T-cell (primary cell): ENCODE measurements around the gene INPP1. TPM values are rescaled to one million over a fixed set of nuclear protein-coding genes. Genes with fewer than 3 reads are reported as not detected.
A peak's percentile ranks its signal among the peaks of the same experiment; 100 is the strongest.

Experiments used
- ATAC-seq, 4 experiments: fragments of 200-7000 bp in 3 of 4; fragments of 150-1000 bp in 1 of 4; cut with Tn5 transposase; replicated peaks in 1 of 4; 1 replicate in 3 of 4; 2 replicates in 1 of 4; pipeline ENCODE4 v1.10.0; 2021; ENCODE audit warnings: moderate library complexity in 3 of 4, mild to moderate bottlenecking in 2 of 4, moderate number of reproducible peaks in 1 of 4
- CTCF ChIA-PET, 2 donors: fragments of 300-600 bp; sonication (Branson Sonifier 250); formaldehyde crosslinking; loops; one replicate each; lab custom pipeline; 2022; ENCODE audit warnings: antibody characterized with exemption in 2 of 2; lab: Charles Lee
- POLR2A ChIA-PET, 2 donors: fragments of 300-600 bp; sonication (Branson Sonifier 250); formaldehyde crosslinking; loops; one replicate each; lab custom pipeline; 2022; ENCODE audit warnings: antibody characterized with exemption in 2 of 2; lab: Charles Lee
- DNase-seq, 35 experiments: peaks; one replicate each; pipeline versions ENCODE4 v3.0.0 to v3.0.0-alpha.2; 2013 to 2023
- H3K27ac ChIP-seq: one replicate; pipeline ENCODE4 v1.5.1; 2013; ENCODE audit warnings: low read length
- H3K27me3 ChIP-seq, 2 experiments: replicated peaks in 1 of 2; 1 replicate in 1 of 2; 2 replicates in 1 of 2; pipeline versions ENCODE4 v1.6.1 to v1.7.0; 2013; ENCODE audit warnings: low read length in 1 of 2, mixed read lengths in 1 of 2; ENCODE audit not compliant: control insufficient read depth in 2 of 2, insufficient read depth in 2 of 2; ENCODE audit errors: extremely low read depth in 1 of 2
- H3K36me3 ChIP-seq, 2 donors: 1 replicate in 1 of 2; 2 replicates in 1 of 2; pipeline versions ENCODE4 v1.6.1 to v1.7.0; 2013; ENCODE audit warnings: low read length in 1 of 2; ENCODE audit not compliant: control insufficient read depth in 2 of 2, insufficient read depth in 1 of 2; ENCODE audit errors: extremely low read depth in 1 of 2
- H3K4me1 ChIP-seq, 2 experiments: 1 replicate in 1 of 2; 2 replicates in 1 of 2; pipeline versions ENCODE4 v1.6.1 to v1.7.0; 2013; ENCODE audit warnings: low read length in 2 of 2, mixed read lengths in 1 of 2; ENCODE audit not compliant: insufficient read depth in 2 of 2, control insufficient read depth in 1 of 2; ENCODE audit errors: extremely low read depth in 1 of 2
- H3K4me3 ChIP-seq, 2 donors: 1 replicate in 1 of 2; 2 replicates in 1 of 2; pipeline versions ENCODE4 v1.5.1 to v1.7.0; 2013; ENCODE audit warnings: mild to moderate bottlenecking in 2 of 2, low read length in 1 of 2, moderate library complexity in 1 of 2; ENCODE audit not compliant: control insufficient read depth in 1 of 2; ENCODE audit errors: extremely low read depth in 1 of 2
- H3K9me3 ChIP-seq: 2 replicates; pipeline ENCODE4 v1.7.0; 2013
- H3K27ac Mint-ChIP-seq, 2 donors: one replicate each; pipeline ENCODE4 v1.8.0; 2020 to 2021; ENCODE audit warnings: mild to moderate bottlenecking in 2 of 2, mixed read lengths in 2 of 2
- H3K27me3 Mint-ChIP-seq, 2 donors: one replicate each; pipeline ENCODE4 v1.8.0; 2021 to 2022; ENCODE audit warnings: mixed read lengths in 2 of 2
- H3K36me3 Mint-ChIP-seq: one replicate; pipeline ENCODE4 v1.8.0; 2021; ENCODE audit warnings: mixed read lengths
- H3K4me1 Mint-ChIP-seq, 3 donors: one replicate each; pipeline ENCODE4 v1.8.0; 2020 to 2022; ENCODE audit warnings: mixed read lengths in 3 of 3, mild to moderate bottlenecking in 1 of 3
- H3K4me3 Mint-ChIP-seq, 3 donors: one replicate each; pipeline ENCODE4 v1.8.0; 2020 to 2022; ENCODE audit warnings: mild to moderate bottlenecking in 3 of 3, mixed read lengths in 3 of 3, moderate library complexity in 3 of 3
- H3K9me3 Mint-ChIP-seq, 3 donors: one replicate each; pipeline ENCODE4 v1.8.0; 2020 to 2022; ENCODE audit warnings: mixed read lengths in 3 of 3
- WGBS: methylation state at CpG from one replicate; pipeline ENCODE4 v1.1.5; 2013; ENCODE audit warnings: missing lambda C conversion rate; ENCODE audit not compliant: insufficient coverage; 5-methylcytosine and 5-hydroxymethylcytosine counted together
- total RNA-seq, 35 experiments: library from RNA in 6 of 35; stranded (reverse) in 6 of 35; fragments of 120-200 nt in 1 of 35; gene quantifications; one replicate each; pipeline versions ENCODE4 v1.2.1 to v1.2.4 and lab custom pipeline; 2013 to 2026

The INPP1 gene
- total RNA-seq, 5 donors from 2014 or later (not counting 1 experiment from before 2014, with no cell fraction given): 2.1 to 7.1 (median 2.9) TPM

- Mint-ChIP-seq H3K4me3 (no peak overlapping the region), H3K27ac (no peak overlapping the region)
- CTCF ChIA-PET: interaction anchor here in 1 of 2 donors (0.6 kb wide), 1 partner anchor 45 kb away, joined by 3 read pairs; no protein-coding TSS in a partner anchor
These were observed 32.7 kb downstream of the INPP1 start for GRCh38 chr2:190376083-190376482.

GRCh38 chr2:190376591-190377245 is 33.3 kb downstream of the INPP1 start:
- no peaks in the 10 kb centered on the region for H3K36me3 Mint-ChIP-seq
- H3K4me3 ChIP-seq: no peak overlapping the region
- H3K9me3 ChIP-seq: no peaks in the 10 kb centered on the region
- ATAC-seq (no peak), DNase-seq (no peak)
- H3K4me3 Mint-ChIP-seq: no peak overlapping the region
- no peaks in the 10 kb centered on the region for H3K9me3 Mint-ChIP-seq
- WGBS: no CpG with 5 or more reads among the region's 3 CpGs
- H3K4me1 ChIP-seq: no peaks in the 10 kb centered on the region
- no peak overlapping the region for H3K27ac ChIP-seq
- H3K27me3 ChIP-seq: no peaks in the 10 kb centered on the region
- H3K36me3 ChIP-seq: no peaks in the 10 kb centered on the region
- peaks cover 0 to 4% (median 0%) of the 10 kb centered on the region in 3 donors for H3K4me1 Mint-ChIP-seq
- ChIA-PET POLR2A (interaction anchor here in 1 of 2 donors (0.6 kb wide), 1 partner anchor 510 kb away, joined by 4 read pairs; no protein-coding TSS in a partner anchor), CTCF (interaction anchor here (0.6 to 1.3 kb wide), 4 partner anchors 17 to 410 kb away, joined by 3 to 4 read pairs (median 3); no protein-coding TSS in a partner anchor)
- no peaks in the 10 kb centered on the region for H3K27me3 Mint-ChIP-seq
- H3K27ac Mint-ChIP-seq: no peak overlapping the region

More at GRCh38 chr2:190376083-190376482, 32.7 kb downstream of the INPP1 start:
- Mint-ChIP-seq H3K4me1 (peaks cover 0 to 4% (median 0%) of the 10 kb centered on the region in 3 donors), H3K9me3 (no peaks in the 10 kb centered on the region), H3K27me3 (no peaks in the 10 kb centered on the region), H3K36me3 (peaks cover 1% of the 10 kb centered on the region)
- Histone ChIP-seq H3K27me3 (no peaks in the 10 kb centered on the region), H3K4me3 (no peak overlapping the region), H3K27ac (no peak overlapping the region), H3K36me3 (no peaks in the 10 kb centered on the region), H3K4me1 (no peaks in the 10 kb centered on the region), H3K9me3 (no peaks in the 10 kb centered on the region)
- ATAC-seq: no peak
- POLR2A ChIA-PET: no interaction called here
- DNase-seq: no peak

- Mint-ChIP-seq H3K36me3 (no peaks in the 10 kb centered on the region), H3K27me3 (no peaks in the 10 kb centered on the region), H3K9me3 (no peaks in the 10 kb centered on the region), H3K27ac (no peak overlapping the region), H3K4me3 (peak overlapping the region in 1 of 3 donors; percentile 58), H3K4me1 (peaks cover 0 to 6% (median 4%) of the 10 kb centered on the region in 3 donors)
- ATAC-seq (no peak), DNase-seq (no peak)
- POLR2A ChIA-PET: no interaction called here
- H3K4me1 ChIP-seq: no peaks in the 10 kb centered on the region
- no peaks in the 10 kb centered on the region for H3K27me3 ChIP-seq
- no peaks in the 10 kb centered on the region for H3K36me3 ChIP-seq
- WGBS: 100% methylated on average over 1 of the region's 6 CpGs
- H3K27ac ChIP-seq: no peak overlapping the region
- CTCF ChIA-PET: no interaction called here
- H3K4me3 ChIP-seq: no peak overlapping the region
- H3K9me3 ChIP-seq: no peaks in the 10 kb centered on the region
These were observed 35.5 kb downstream of the INPP1 start for GRCh38 chr2:190378880-190379237.

GRCh38 chr2:190379249-190379964 is 36.0 kb downstream of the INPP1 start:
- Histone ChIP-seq H3K27ac (no peak overlapping the region), H3K27me3 (no peaks in the 10 kb centered on the region), H3K4me1 (no peaks in the 10 kb centered on the region), H3K4me3 (no peak overlapping the region), H3K9me3 (no peaks in the 10 kb centered on the region), H3K36me3 (no peaks in the 10 kb centered on the region)
- ChIA-PET POLR2A (no interaction called here), CTCF (interaction anchor here in 1 of 2 donors (0.5 kb wide), 1 partner anchor 728 kb away, joined by 3 read pairs; no protein-coding TSS in a partner anchor)
- ATAC-seq (no peak), DNase-seq (no peak)
- Mint-ChIP-seq H3K4me1 (peaks cover 0 to 6% (median 4%) of the 10 kb centered on the region in 3 donors), H3K27ac (no peak overlapping the region), H3K27me3 (no peaks in the 10 kb centered on the region), H3K9me3 (no peaks in the 10 kb centered on the region), H3K4me3 (no peak overlapping the region), H3K36me3 (no peaks in the 10 kb centered on the region)
- WGBS: 96% methylated on average over 8 of the region's 10 CpGs

- Histone ChIP-seq H3K9me3 (no peaks in the 10 kb centered on the region), H3K27ac (no peak overlapping the region), H3K36me3 (no peaks in the 10 kb centered on the region), H3K4me1 (no peaks in the 10 kb centered on the region), H3K27me3 (no peaks in the 10 kb centered on the region), H3K4me3 (no peak overlapping the region)
- H3K9me3 Mint-ChIP-seq: no peaks in the 10 kb centered on the region
- H3K36me3 Mint-ChIP-seq: no peaks in the 10 kb centered on the region
- no peak overlapping the region for H3K4me3 Mint-ChIP-seq
- ATAC-seq (no peak), DNase-seq (no peak)
- no peaks in the 10 kb centered on the region for H3K27me3 Mint-ChIP-seq
- H3K4me1 Mint-ChIP-seq: peaks cover 0 to 6% (median 4%) of the 10 kb centered on the region in 3 donors
- ChIA-PET POLR2A (no interaction called here), CTCF (interaction anchor here (0.7 to 1.2 kb wide), 4 partner anchors 46 to 301 kb away, joined by 3 to 5 read pairs (median 4); no protein-coding TSS in a partner anchor)
- H3K27ac Mint-ChIP-seq: no peak overlapping the region
- 29% methylated on average over 1 of the region's 5 CpGs for WGBS
These were observed 37.6 kb downstream of the INPP1 start for GRCh38 chr2:190380962-190381412.

- Histone ChIP-seq H3K4me3 (no peak overlapping the region), H3K27me3 (no peaks in the 10 kb centered on the region), H3K36me3 (no peaks in the 10 kb centered on the region), H3K9me3 (no peaks in the 10 kb centered on the region), H3K27ac (no peak overlapping the region), H3K4me1 (no peaks in the 10 kb centered on the region)
- no peak overlapping the region for H3K4me3 Mint-ChIP-seq
- peaks cover 0 to 6% (median 3%) of the 10 kb centered on the region in 3 donors for H3K4me1 Mint-ChIP-seq
- 92% methylated on average over 1 of the region's 1 CpG for WGBS
- POLR2A ChIA-PET: interaction anchor here in 1 of 2 donors (0.6 kb wide), 1 partner anchor 380 kb away, joined by 6 read pairs; no protein-coding TSS in a partner anchor
- ATAC-seq (peak; percentile 43 to 89 (median 78)), DNase-seq (peak in 25 of 35 experiments; percentile 4 to 80 (median 22))
- CTCF ChIA-PET: interaction anchor here (0.5 to 1.4 kb wide), 10 partner anchors 64 to 426 kb away, joined by 3 to 6 read pairs (median 3); partner anchors contain the start of gene HIBCH (in 1 of the 2)
- H3K27me3 Mint-ChIP-seq: no peaks in the 10 kb centered on the region
- no peaks in the 10 kb centered on the region for H3K36me3 Mint-ChIP-seq
- no peaks in the 10 kb centered on the region for H3K9me3 Mint-ChIP-seq
- no peak overlapping the region for H3K27ac Mint-ChIP-seq
These were observed 39.5 kb downstream of the INPP1 start for GRCh38 chr2:190382851-190383250.
